Suprapubic skin (tissue), 3 donors: ENCODE results near the gene FMN1.

Source experiments
- CTCF ChIP-seq, 2 donors: fragments of 200-600 bp in 1 of 2; fragments of 450-650 bp in 1 of 2; sonication (generic) in 1 of 2; IDR thresholded peaks; one replicate each; pipeline ENCODE4 v1.5.1; 2016 to 2019; ENCODE audit warnings: antibody characterized with exemption in 2 of 2, mild to moderate bottlenecking in 1 of 2, moderate library complexity in 1 of 2
- POLR2A ChIP-seq, 2 donors: fragments of 450-650 bp; IDR thresholded peaks; one replicate each; pipeline ENCODE4 v1.6.1; 2017; ENCODE audit warnings: antibody characterized with exemption in 2 of 2, mild to moderate bottlenecking in 2 of 2, moderate library complexity in 2 of 2

GRCh38 chr15:33168444-33168843, 26.1 kb downstream of the FMN1 start:
- TF ChIP-seq CTCF (IDR thresholded peaks at IDR 0.05), result no peak
- no peak for TF ChIP-seq POLR2A (IDR thresholded peaks at IDR 0.05)
